Spleen (tissue), 11 donors: ENCODE results near the gene OBP2A. TPM values are rescaled to one million over a fixed set of nuclear protein-coding genes. Genes with fewer than 3 reads are reported as not detected.

ENCODE experiments used
- DNase-seq: peaks from one replicate; pipeline ENCODE4 v3.0.0-alpha.2; 2020
- H3K27ac ChIP-seq, 8 donors: fragments of 200-600 bp; sonication (generic) in 7 of 8; 1 replicate in 4 of 8; 2 replicates in 4 of 8; pipeline versions ENCODE4 v1.5.0 to v1.8.0; 2016 to 2021; ENCODE audit warnings: inconsistent platforms in 4 of 8, mild to moderate bottlenecking in 4 of 8, moderate library complexity in 1 of 8
- H3K27me3 ChIP-seq, 7 donors: fragments of 200-600 bp; sonication (generic) in 6 of 7; replicated peaks in 1 of 7; 1 replicate in 4 of 7; 2 replicates in 3 of 7; pipeline versions ENCODE4 v1.5.0 to v1.8.0; 2016 to 2021; ENCODE audit warnings: inconsistent platforms in 3 of 7, mild to moderate bottlenecking in 1 of 7
- H3K36me3 ChIP-seq, 6 donors: fragments of 200-600 bp; sonication (generic) in 5 of 6; 1 replicate in 4 of 6; 2 replicates in 2 of 6; pipeline versions ENCODE4 v1.5.0 to v1.8.0; 2016 to 2021; ENCODE audit warnings: inconsistent platforms in 2 of 6
- H3K4me1 ChIP-seq, 6 donors: fragments of 200-600 bp; sonication (generic) in 5 of 6; 1 replicate in 3 of 6; 2 replicates in 3 of 6; pipeline versions ENCODE4 v1.5.0 to v1.8.0; 2016 to 2021; ENCODE audit warnings: inconsistent platforms in 3 of 6
- H3K4me3 ChIP-seq, 8 donors: fragments of 200-600 bp; sonication (generic) in 7 of 8; 1 replicate in 4 of 8; 2 replicates in 4 of 8; pipeline versions ENCODE4 v1.5.0 to v1.8.0; 2016 to 2021; ENCODE audit warnings: inconsistent platforms in 4 of 8, mild to moderate bottlenecking in 4 of 8, moderate library complexity in 2 of 8
- H3K9me3 ChIP-seq, 8 donors: fragments of 200-600 bp; sonication (generic) in 7 of 8; 1 replicate in 4 of 8; 2 replicates in 4 of 8; pipeline versions ENCODE4 v1.5.0 to v1.8.0; 2016 to 2021; ENCODE audit warnings: inconsistent platforms in 4 of 8
- POLR2A ChIP-seq, 3 donors: fragments of 450-650 bp; IDR thresholded peaks; one replicate each; pipeline ENCODE4 v1.5.1; 2017; ENCODE audit warnings: antibody characterized with exemption in 3 of 3, mild to moderate bottlenecking in 1 of 3
- POLR2AphosphoS5 ChIP-seq, 3 donors: sonication (generic); formaldehyde crosslinking; IDR thresholded peaks; one replicate each; pipeline ENCODE4 v1.5.1; 2017; ENCODE audit warnings: antibody characterized with exemption in 3 of 3
- WGBS, 5 donors: extraction: QIAGEN DNeasy Blood & Tissue Kit in 3 of 5; methylation state at CpG; one replicate each; pipeline versions ENCODE4 v1.1.5 to v1.1.7; 2013 to 2018; 5-methylcytosine and 5-hydroxymethylcytosine counted together
- intact Hi-C: fragments of 100-400 bp; cut with DNase I; formaldehyde crosslinking; loops from one replicate; pipeline ENCODE4 v1.15.0; 2023; ENCODE audit warnings: low total_unique reads
- polyA plus RNA-seq, 3 donors: library from polyadenylated mRNA; stranded (reverse); fragments of 200-250 nt; gene quantifications; one replicate each; pipeline ENCODE4 v1.2.1, GENCODE V29; 2013
- total RNA-seq, 7 donors: library from RNA; depleted of rRNA in 3 of 7; stranded (reverse); fragments of >200 nt in 3 of 7; fragmentation: NEBNext Ultra II Directional in 4 of 7; extraction: Animal tissue kit (Norgen Biotek cat#: 25700) in 4 of 7; gene quantifications; one replicate each; pipeline versions ENCODE4 v1.1.0 to v1.2.1, GENCODE V29; 2016 to 2021
- TF ChIP-seq, protein P1 (sequence below), 11 experiments: fragments of 200-600 bp in 7 of 11; fragments of 450-650 bp in 4 of 11; sonication (generic) in 4 of 11; IDR thresholded peaks in 8 of 11; conservative IDR thresholded peaks in 3 of 11; 1 replicate in 7 of 11; 2 replicates in 4 of 11; pipeline versions ENCODE4 v1.4.0 to v1.8.0; 2016 to 2021; ENCODE audit warnings: antibody characterized with exemption in 11 of 11, inconsistent platforms in 4 of 11, mild to moderate bottlenecking in 1 of 11
- donor health status: healthy with polysubstance abuse.
- donor health status: DM: no; HTN: no; CAD: no; lungs with moderate emphysema.
- donor health status: DM: no; HTN: no; CAD: no.
- donor health status: Bipolar disorder and iron deficiency.
- donor health status: healthy.
- donor health status: DM: no; HTN: no; CAD: no.
- donor health status: DM: yes; HTN: yes; CAD: no.

Gene OBP2A
- total and polyA plus RNA-seq, 10 donors: 0.40 TPM; not detected in 9

DNA sequence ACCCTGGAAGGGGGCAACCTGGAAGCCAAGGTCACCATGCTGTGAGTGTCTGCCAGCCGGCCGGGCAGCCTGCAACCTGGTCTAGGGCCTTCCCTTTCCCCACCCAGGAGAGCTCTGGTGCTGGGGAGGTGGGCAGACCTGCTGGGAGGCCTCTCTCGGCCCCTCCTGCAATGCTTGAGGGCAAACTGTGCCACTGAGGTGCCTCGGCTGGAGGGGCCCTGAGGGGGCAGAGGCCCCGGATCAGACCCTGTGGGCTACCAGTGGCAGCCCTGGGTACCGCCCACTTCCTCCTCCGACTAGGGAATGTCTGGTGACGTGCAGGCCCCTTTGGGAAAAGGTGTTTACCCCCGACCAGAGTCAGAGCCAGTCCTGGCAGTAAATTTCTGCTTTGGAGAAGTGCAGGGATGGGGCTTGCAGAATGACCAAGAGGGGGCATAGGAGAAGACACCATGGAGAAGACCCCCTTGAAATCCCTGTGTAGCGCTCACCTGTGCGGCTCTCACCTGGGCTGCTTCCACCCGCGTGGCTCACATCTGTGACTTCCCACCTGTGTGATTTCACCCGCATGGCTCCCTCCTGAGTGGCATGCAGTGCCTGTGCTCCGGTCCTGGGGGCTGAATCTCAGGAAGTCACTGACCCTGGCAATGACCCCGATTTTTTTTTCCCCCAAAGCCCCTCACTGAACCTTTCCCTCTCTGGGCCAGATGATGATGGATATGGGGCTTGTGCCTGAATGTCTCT, 23.6 kb upstream of the OBP2A start:
- H3K9me3 ChIP-seq: no peaks in the 10 kb centered on the region
- H3K4me1 ChIP-seq: peaks cover 0 to 9% (median 0%) of the 10 kb centered on the region in 6 donors
- H3K27me3 ChIP-seq: peaks cover 0 to 69% (median 5%) of the 10 kb centered on the region in 7 donors
- H3K36me3 ChIP-seq: no peaks in the 10 kb centered on the region
- DNase-seq: no peak
- 62 to 76% (median 67%) methylated on average over 8 to 16 of the region's 16 CpGs for WGBS, 5 donors
- intact Hi-C loops: no loop called here
- TF ChIP-seq POLR2AphosphoS5 (IDR thresholded peaks at IDR 0.05) (no peak), POLR2A (IDR thresholded peaks at IDR 0.05) (no peak)
- TF ChIP-seq, protein P1, sequence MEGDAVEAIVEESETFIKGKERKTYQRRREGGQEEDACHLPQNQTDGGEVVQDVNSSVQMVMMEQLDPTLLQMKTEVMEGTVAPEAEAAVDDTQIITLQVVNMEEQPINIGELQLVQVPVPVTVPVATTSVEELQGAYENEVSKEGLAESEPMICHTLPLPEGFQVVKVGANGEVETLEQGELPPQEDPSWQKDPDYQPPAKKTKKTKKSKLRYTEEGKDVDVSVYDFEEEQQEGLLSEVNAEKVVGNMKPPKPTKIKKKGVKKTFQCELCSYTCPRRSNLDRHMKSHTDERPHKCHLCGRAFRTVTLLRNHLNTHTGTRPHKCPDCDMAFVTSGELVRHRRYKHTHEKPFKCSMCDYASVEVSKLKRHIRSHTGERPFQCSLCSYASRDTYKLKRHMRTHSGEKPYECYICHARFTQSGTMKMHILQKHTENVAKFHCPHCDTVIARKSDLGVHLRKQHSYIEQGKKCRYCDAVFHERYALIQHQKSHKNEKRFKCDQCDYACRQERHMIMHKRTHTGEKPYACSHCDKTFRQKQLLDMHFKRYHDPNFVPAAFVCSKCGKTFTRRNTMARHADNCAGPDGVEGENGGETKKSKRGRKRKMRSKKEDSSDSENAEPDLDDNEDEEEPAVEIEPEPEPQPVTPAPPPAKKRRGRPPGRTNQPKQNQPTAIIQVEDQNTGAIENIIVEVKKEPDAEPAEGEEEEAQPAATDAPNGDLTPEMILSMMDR (IDR thresholded peaks at IDR 0.05 in 8 of 11, conservative IDR thresholded peaks at IDR 0.05 in 3 of 11): no peak
- H3K4me3 ChIP-seq: no peak overlapping the region
- no peak overlapping the region for H3K27ac ChIP-seq

DNA sequence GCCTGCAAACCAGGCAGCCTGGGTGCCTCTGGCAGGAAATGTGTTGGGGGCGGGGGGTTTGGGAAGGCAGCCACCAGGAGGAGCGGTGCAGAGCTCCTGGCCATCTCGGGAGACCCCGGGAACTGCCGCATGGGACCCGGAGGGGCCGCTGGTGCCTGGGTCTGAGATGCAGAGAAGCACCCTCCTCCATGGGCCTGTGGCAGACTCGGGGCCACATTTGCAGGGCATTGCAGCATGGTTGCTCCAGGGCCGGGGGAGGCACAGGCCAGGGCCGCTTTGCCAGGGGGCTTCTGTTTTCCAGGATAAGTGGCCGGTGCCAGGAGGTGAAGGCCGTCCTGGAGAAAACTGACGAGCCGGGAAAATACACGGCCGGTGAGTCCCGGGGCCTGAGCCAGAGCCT, 23.0 kb upstream of the OBP2A start:
- H3K4me1 ChIP-seq: peaks cover 0 to 9% (median 0%) of the 10 kb centered on the region in 6 donors
- H3K4me3 ChIP-seq: no peak overlapping the region
- no peak for TF ChIP-seq POLR2AphosphoS5 (IDR thresholded peaks at IDR 0.05)
- TF ChIP-seq, protein P1 (IDR thresholded peaks at IDR 0.05 in 8 of 11, conservative IDR thresholded peaks at IDR 0.05 in 3 of 11): no peak
- no peak for TF ChIP-seq POLR2A (IDR thresholded peaks at IDR 0.05)
- H3K9me3 ChIP-seq: no peaks in the 10 kb centered on the region
- intact Hi-C loops: no loop called here
- H3K36me3 ChIP-seq: no peaks in the 10 kb centered on the region
- DNase-seq: no peak
- peak overlapping the region in 5 of 8 donors; percentile 46 to 63 (median 54) for H3K27ac ChIP-seq
- peaks cover 0 to 65% (median 5%) of the 10 kb centered on the region in 7 donors for H3K27me3 ChIP-seq
- WGBS, 5 donors: 61 to 74% (median 67%) methylated on average over 13 to 17 of the region's 17 CpGs

DNA sequence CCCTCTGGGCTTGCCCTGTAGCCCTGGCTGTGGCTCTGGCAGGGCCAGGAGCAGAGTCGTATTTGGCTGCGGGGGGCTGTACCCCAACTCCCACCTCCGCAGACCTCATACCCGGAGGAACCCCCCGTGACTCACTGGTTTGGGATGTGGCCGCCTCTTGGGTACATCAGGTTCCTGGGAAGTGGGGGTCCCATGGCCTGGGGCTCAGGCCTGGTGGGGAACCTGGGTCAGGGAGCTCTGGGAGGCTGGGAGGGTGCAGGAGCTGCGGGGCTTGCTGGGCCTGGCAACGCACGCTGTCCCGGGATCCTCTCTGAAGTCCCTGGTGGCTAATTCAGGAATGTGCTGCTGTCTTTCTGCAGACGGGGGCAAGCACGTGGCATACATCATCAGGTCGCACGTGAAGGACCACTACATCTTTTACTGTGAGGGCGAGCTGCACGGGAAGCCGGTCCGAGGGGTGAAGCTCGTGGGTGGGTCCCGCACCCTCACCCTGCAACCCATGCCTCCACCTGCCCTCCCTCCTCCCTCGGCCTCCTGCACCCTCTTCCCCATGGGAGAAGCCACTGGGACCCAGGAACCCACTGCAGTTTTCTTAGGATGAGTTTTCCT, 22.3 kb upstream of the OBP2A start:
- Histone ChIP-seq H3K4me3 (no peak overlapping the region), H3K27ac (peak overlapping the region in 5 of 8 donors; percentile 46 to 63 (median 54)), H3K27me3 (peaks cover 0 to 65% (median 5%) of the 10 kb centered on the region in 7 donors), H3K36me3 (no peaks in the 10 kb centered on the region), H3K4me1 (peaks cover 0 to 9% (median 0%) of the 10 kb centered on the region in 6 donors), H3K9me3 (no peaks in the 10 kb centered on the region)
- no peak for DNase-seq
- intact Hi-C loops: no loop called here
- 79 to 92% (median 84%) methylated on average over 10 to 21 of the region's 21 CpGs for WGBS, 5 donors
- TF ChIP-seq POLR2AphosphoS5 (IDR thresholded peaks at IDR 0.05): no peak
- TF ChIP-seq POLR2A (IDR thresholded peaks at IDR 0.05): no peak
- TF ChIP-seq, protein P1 (IDR thresholded peaks at IDR 0.05 in 8 of 11, conservative IDR thresholded peaks at IDR 0.05 in 3 of 11): no peak
